ENCODE measurements around the gene DYNC1LI2.
"Not testable (repeated sequence)": the region's sequence is repeated elsewhere in the genome, so short reads cannot be mapped to it uniquely, and the experiment has no call there.

DYNC1LI2 gene
- 86.5 to 135 (median 115) reads per million in 4 donors for total RNA-seq

DNA sequence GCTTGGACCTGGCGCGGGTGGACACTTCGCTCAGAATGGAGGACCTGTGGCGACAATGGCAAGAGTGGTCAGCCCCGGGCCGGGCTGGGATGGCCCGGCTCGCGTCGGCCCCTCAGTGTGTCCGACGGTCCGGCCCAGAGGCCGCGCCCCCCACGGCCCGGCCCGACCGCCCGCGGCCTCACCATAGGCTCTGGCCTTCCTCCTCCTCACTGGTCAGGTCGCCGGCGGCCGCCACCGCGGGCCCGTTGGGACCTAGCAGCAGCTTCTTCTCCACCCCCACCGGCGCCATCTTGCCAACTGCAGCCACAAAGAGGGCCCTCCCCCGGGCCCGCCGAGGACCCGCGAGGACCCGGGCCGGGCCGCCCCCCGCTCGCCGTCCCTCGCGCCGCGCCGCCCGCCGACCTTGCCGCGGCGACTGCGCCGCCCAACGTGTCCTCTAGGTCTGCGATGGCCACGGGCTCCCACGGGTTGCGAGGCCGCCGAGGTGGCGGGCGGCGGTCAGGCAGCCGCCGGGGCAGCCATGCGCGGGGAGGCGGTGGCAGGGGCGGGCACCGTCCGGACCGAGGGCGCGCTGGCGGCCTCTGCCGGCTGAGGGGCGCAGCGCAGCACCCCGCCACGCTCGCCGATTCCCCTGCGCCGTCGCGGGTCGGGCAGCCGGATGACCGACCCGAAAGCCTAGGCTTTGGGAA is at the start of gene DYNC1LI2:
Gene DYNC1LI2, minus strand, starts transcription at position 307 of the 689 bp plus-strand sequence. Its CDS starts 18 bp downstream, at position 289.
- peak; percentile 59 to 77 (median 75) for DNase-seq

DNA sequence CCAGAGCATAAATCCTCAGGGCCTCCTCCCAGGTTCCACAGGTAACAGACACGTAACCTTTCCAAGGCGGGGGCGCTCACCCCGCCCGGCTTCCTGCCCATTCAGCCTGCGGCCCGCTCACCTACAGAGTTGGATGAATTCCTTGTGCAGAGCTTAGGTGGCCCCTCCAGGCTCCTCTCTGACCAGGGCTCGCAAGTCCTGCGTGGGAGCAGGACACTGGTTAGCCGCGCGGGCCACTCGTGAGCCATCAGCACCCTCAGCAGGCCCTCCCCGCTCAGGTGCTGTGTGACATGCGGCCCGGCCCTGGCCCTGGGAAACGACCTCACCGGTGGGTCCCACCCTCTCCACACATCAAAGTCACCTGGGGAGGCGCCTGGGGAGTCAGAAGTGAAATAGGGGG is 49.4 kb upstream of the DYNC1LI2 start:
- no peak for DNase-seq

DNA sequence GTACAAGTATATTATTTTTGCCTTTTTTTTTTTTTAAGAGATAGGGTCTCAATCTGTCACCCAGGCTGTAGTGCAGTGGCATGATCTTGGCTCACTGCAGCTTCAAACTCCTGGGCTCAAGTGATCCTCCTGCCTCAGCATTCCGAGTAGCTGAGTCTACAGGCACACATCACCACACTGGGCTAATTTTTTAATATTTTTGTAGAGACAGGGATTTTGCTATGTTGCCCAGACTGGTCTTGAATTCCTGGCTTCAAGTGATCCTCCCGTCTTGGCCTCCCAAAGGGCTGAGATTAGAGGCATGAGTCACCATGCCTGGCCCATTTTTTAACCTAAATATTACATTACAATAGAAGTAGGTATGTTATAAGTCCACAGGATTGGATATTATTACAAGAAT is 46.8 kb upstream of the DYNC1LI2 start:
- no peak for DNase-seq

DNA sequence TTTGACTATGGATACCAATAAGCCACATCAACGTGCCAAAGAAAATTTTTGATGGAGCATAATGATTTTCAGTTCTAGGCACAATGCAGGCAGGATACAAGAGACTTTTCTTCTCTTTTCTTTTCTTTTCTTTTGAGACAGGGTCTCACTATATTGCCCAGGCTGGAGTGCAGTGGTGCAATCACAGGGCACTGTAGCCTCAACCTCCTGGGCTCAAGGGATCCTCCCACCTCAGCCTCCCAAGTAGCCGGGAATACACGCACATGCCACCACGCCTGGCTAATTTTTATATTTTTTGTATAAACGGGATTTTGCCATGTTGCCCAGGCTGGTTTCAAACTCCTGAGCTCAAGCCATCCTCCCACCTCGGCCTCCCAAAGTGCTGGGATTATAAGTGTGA is 42.6 kb upstream of the DYNC1LI2 start:
- DNase-seq = not testable (repeated sequence)

DNA sequence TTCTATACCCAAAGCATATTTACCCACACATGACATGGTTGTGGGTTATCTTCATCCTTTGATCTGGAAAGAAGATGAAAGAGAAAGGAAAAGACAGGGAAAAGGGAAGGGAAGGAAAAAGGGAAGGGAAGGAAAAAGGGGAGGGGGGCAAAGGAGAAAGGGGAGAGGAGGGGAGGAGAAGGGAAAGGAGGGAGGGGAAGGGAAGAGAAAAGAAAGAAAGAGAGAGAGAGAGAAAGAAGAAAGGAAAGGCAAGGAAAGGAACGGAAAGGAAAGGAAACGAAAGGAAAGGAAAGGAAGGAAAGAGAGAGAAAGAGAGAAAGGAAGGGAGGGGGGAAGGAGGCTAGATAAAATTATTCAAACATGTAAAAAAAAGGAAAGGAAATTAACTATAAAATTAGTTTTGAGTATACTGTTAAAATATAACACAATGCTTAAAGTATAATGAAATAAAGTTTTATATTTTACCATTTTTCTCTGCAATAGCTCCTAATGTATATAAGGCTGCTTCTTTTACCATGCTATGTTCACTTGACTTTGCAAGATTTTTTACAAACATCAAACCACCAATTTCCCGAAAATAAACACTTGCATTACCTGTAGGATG is 38.8 kb upstream of the DYNC1LI2 start:
- DNase-seq = no peak

DNA sequence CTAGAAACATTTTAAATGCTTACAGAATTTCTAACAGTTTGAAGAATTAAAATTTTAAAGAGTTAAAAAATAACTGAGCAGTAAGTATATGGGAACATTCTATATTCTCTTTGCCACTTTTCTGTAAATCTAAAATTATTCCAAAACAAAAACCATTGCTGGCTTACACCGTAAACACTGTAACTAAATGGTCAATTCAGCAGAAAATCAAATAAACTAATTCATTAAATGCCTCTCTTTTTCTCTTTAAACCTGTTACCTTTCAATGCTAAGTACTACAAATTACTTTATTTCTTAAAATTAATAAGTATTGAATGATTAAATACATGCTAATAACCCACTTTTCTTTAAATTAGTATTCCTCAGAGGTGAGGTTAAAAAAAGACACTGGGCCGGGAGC is 36.0 kb upstream of the DYNC1LI2 start:
- DNase-seq = no peak

DNA sequence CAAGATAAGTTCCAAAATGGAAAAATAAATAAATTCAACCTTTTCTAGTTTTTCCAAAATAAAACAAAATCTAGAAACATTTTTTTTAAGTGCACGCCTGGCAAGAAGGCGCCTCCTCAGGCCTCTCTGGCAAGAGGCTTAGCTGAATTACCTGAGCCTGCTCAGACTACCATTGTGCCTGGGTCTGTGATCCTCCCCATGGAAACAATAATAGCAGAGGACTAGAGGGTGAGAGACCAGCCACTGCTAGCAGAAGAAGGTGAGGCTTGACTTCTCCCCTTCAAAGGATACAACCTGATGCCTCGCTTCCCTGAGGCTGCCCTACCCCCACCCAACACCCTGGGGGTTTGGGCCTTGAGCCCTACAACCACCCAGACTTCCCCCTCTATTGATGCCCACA is 35.1 kb upstream of the DYNC1LI2 start:
- DNase-seq = no peak

DNA sequence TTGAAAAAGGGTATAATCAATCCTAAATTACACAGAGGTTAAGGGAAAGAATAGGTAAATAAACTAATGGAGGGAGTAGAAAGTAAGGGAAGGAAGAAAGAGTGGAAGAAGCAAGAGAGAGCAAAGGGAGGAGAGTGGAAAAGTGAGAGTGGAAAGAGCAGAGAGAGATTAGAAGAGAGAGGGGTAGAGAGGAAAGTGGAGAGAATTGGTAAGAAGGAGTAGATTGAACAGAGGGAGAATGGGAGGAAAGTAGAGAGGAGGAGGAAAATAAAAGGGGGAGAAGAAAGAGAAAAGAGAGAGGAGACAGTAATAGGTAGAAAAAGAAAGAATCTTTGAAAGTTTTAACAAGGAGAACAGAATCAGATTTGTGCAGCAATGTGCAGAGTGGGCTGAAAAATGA is 25.0 kb upstream of the DYNC1LI2 start:
- no peak for DNase-seq

DNA sequence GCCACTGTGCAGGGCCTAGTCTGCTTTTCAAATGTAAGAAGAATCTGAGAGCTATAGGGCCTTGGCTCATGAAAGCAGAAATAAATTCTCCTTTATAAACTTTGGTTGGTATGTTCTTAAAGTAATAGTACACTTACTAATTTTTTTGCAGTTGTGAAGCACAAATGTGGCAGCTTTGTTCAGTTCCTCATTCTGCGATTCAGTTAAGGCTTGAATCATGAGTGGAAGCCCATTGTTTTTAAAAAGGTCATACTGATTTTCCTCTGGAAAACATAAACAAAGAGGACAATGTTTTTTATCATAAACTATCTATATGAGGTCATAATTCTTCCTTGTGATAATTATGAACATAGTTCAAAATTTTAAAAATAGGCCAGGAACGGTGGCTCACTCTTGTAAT is 23.6 kb upstream of the DYNC1LI2 start:
- no peak for DNase-seq

DNA sequence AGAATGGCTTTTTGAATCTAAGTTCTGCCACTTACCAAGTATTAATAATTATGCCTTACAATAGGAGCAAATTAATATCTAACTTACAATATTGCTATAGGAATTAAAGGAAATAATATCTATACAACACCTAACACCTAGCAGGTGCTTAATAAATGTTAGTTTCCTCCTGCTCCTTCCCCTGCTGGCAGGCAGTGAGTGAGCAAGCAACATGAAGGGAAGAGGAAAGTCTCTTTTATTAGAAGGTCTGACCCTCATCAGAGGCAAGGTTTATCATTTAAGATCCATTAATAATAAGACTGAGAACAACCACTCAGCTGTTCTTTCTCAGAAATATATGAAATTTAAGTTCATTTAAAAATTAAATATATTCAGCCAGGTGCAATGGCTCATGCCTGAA is 6.7 kb upstream of the DYNC1LI2 start:
- no peak for DNase-seq

DNA sequence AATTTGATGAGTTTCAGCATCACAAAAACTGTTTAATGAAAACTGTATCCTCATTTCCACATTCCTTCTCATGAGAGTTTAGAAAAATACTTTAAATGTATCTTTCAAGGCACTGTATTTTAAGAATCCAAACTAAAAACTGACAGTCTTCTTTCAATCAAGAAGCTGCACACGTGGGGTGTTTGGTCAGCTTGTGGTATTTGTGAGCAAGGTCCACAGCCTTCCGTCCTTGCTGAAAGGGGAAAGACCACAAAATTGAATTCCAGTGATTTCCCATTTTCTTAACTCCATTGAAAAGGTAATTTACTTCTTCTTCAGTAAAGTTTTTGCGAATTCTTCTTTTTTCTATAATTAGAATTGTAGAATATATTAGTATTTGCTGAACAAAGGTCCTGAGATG is 3.4 kb upstream of the DYNC1LI2 start:
- no peak for DNase-seq

DNA sequence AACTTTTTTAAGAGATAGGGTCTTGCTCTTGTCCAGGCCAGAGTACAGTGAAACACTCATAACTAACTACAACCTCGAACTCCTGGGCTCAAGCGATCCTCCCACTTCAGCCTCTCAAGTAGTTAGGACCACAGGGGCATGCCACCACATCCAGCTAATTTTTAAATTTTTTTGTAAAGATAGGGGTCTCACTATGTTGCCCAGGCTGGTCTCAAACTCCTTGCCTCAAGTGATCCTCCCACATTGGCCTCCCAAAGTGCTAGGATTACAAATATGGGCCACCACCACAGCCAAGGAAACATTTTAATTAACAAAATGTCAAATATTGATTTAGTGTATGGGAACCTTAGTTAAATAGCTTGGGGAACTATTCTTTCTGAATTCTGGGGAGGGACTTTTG is 2.8 kb upstream of the DYNC1LI2 start:
- no peak for DNase-seq

DNA sequence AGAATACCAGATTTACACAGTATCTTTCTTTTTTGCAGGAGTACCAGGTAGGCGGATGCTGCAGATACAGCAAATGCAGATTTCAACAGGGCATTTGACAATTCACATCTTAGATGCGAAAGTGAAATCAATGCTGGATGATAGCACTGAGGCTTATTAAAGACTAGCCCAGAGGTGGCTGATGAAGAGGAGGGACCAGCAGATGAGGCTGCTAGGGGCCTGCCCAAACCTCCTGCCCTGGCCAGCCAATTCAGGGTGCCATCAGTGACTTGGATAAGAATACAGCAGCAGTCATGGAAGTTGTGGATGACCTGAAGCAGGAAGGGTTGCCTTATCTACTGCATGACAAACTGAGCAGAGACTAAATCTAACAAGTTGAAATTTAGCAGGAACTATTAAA is 1.5 kb upstream of the DYNC1LI2 start:
- no peak for DNase-seq

DNA sequence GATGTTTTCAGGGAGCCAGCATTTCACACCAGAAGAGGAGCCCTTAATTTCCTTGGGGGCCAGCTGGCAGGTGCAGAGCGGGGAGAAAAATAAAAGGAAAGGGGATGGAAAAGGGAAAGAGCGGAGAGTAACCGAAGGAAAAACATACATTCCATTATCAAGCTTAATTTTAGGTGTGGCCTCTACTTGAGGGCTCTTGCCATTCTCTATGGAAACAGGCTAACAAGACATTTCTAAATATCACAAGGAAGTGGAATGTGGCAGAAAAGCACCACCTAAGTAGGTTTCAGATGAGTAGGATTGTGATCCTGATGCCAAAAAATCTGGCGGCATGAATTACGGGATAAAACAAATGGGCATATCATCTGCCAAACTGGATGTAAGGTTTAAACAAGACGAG is 970 bp upstream of the DYNC1LI2 start:
- DNase-seq = no peak

DNA sequence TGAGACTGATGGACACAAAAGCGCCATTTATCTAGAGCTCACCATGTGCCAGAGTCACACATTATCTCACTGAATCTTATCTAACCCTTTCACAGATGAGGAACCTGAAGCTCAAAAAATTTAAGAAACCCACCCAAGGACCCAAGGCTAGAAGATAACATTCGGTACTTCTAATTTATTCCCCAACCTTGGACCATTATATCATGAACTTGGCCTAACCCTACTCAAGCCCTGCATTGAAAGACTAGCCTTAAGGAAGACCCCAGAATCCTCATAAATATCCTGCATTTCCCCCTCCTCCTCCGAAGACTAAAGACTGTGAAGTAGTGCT is 548 bp upstream of the DYNC1LI2 start:
- DNase-seq = no peak

DNA sequence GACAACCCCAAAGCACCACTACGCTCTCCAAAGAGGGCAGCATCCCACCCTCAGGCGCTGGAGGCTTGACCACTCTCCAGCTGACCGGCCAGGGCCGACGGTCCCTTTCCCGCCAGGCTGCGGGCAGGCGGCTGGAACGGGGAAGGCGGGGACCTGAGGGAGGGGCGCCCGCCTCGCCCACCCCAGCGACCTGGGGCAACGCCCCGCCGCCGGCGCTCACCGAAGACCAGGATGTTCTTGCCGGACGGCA is 431 bp downstream of the DYNC1LI2 start:
- peak in 2 of 5 donors; percentile 14 for DNase-seq

DNA sequence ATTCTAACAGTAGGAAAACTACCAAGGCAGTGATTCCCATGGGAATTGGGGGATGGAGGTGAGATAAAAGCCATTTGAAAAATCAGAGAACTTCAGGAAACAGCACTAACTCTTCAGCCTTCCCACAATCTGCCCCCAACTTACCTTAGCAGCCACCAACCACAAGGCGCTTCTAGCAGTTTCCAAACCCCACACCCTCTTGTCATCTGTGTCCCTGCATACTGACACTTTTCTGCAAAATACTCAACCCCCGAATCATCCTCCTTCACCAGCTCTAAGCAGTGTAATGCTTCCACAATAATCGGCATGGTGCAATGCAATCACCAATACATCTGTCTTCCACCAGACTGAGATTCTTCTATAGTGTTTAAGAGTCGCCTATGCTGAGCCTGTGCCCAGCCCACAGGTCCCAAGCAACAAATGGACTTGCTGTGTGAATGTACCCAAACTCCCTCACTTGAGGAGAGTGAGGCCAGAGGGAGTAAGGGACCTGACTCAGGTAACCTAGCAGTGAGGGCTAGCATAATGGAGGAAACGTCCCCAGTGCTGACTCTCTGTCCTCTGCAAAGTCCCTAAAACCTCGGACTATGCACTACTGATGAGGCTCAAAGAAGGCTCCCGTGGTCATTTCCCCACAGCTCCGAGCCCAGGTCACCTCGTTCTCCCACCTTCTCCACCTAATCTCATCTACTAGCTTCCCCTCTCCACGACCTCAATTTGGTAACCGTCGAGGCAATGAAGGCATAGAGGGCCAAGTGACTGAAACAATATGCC is 943 bp downstream of the DYNC1LI2 start:
- no peak for DNase-seq

DNA sequence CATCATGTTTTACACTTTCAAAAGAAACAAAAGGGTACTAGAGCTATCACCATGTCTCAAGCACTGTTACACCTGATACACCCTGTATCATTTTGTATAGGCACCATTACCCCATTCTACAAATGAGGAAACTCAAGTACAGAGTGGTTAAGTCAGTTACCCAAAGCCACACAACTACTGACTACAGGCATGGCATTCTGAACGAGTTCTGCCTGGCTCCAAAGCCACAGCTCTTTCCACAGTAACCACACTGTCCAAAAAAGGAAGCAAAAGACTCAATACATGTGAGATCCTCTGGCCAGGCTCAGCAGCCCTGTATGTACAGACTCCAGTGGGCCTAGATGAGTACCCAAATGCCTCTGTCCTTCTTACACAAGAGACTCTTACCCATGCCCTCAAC is 4.7 kb downstream of the DYNC1LI2 start:
- DNase-seq = peak in 1 of 5 donors; percentile 41

DNA sequence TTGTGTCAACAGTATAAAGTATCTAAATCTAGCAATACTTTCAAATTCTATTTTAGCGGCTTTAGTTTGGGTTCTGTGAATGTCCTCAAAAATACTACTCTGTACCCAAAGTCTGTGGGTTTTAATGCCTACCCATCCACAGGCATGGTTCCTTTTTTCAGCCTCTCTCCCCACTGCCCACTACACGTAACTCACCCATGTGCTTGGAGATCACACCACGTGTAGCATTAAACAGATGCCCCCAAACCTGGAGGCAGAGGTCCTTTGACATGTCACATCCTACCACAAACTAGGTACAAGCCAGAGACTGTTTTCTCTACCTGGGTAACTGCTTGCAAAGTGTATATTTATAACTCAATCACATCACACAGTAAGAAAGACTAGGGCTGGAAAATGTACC is 5.4 kb downstream of the DYNC1LI2 start:
- DNase-seq = no peak

DNA sequence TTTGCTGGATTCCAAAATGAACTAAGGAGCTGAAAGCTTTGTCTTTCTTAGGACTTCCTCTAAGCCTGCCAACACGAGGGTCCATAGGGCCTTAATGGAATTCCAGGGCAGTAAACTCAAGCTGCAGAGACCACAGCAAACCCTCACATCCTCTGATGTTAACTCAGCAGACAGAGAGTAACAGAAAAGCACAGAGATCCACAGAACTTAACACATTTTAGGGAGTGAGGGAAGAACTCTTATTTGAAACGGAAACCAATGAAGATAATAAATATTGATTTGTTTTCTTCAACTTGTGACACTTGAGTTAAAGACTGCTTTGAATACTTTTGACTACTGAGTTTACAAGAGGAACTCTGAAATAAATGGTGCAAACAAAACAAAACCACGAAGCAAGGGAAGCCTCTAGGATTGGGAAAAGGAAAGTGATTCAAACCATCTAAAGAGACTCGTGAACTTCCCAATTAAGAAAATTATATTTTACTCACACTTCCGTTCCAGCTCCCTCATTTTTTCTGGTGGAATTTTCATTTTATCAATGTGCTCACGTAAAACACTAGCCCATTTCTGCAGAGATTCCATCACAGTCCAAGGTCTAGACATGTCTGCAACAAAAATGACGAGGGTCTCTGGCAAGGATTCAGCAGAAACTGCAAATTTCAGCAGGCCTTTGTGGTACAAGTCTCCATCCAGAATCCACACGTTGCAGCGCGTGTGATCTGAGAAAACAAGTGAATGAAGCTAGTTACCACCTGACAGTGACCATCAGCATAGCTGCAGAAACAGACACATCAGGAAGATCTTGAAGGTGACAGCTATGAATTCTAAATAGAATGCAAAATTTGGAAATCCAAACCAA is 9.2 kb downstream of the DYNC1LI2 start:
- DNase-seq = no peak

DNA sequence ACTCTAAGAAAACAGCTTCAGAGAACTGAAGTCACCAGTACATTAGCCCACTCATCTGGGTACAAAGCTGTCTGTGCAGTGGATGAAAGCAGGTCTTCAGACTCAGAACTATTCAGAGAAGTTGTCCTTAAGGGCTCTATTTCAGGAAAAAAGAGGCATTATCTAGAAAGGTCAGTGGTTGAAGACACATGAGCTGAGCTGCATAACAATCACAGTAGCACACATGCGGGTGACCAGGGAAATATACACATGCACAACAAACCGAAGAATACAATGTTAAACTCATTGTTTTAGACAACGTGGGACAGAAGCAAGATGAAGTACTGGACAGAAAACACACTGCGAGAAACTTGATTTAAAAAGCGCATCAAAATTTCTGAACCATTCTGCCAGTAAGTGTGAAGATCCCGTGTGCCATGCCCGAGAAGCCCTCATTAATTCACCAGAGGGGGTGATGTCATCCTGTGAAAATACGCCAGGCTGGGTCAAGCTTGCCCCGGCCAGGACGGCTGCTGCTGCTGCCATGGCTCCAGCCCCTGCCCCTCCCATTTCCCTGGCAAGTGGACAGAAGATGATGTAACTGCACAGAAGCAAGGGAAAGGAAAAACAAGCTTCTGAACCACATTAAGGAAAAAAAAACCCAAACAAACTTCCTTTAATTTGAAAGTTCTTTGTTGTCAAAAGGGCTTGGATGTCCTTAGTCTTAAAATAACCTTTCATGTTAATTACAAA is 10.1 kb downstream of the DYNC1LI2 start:
- DNase-seq = no peak

DNA sequence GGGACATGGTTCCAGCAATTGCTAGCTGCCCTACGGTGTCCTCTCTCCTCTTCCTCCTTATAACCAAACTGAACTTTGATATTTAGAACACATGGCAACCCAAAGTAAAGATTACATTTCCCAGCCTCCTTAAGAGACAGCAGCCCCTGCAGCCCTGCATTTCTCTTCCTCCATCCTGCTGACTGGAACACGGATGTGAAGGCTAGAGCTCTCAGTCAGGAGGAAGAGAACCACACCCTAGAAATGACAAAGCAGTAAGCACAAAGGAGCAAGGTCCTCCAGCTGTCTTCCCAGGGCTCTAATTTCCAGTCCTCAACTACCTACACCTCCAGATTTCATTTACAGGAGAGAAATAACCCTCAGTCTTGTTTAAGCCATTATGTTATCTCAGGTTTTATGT is 10.9 kb downstream of the DYNC1LI2 start:
- DNase-seq = no peak

DNA sequence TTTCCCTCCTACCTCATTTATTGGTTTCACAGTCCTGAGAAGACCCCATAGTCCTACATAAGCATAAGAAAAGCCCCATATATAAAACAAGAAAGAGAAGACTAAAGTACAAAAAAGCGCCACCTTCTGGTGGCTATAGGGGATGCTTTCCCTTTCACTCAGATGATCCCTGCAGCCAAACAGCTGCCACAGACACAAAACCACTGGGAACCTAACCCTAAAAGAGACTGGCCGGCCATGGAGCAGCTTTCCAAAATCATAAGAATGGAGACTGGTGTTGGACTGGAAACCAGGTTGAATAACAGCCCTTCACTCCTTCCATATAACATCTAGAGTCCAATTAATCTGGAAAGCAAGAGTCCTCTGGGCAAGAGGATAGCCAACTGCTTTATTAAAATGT is 11.4 kb downstream of the DYNC1LI2 start:
- peak in 3 of 5 donors; percentile 6 to 43 (median 19) for DNase-seq

Data from T-helper 1 cell (primary cell).